ENCODE data around the gene CCDC152. TPM values are rescaled to one million over a fixed set of nuclear protein-coding genes. Genes with fewer than 3 reads are reported as not detected.
"Not testable (repeated sequence)": the region's sequence is repeated elsewhere in the genome, so short reads cannot be mapped to it uniquely, and the experiment has no call there.

Gene CCDC152
- total RNA-seq, 2 donors from 2014 or later, result 2.1 to 2.2 TPM

GRCh38 chr5:42832060-42832459 is 75.4 kb downstream of the CCDC152 start:
- H3K27ac Mint-ChIP-seq, result no peak overlapping the region
- no peaks in the 10 kb centered on the region for H3K36me3 Mint-ChIP-seq (ENCODE audit: low read depth)
- no peak for DNase-seq
- no peak overlapping the region for H3K4me3 Mint-ChIP-seq
- H3K4me1 Mint-ChIP-seq, result no peaks in the 10 kb centered on the region
- peaks cover 19% of the 10 kb centered on the region for H3K27me3 Mint-ChIP-seq
- H3K9me3 ChIP-seq (ENCODE audit: control insufficient read depth, low read length, poor library complexity, severe bottlenecking), result no peaks in the 10 kb centered on the region
- no peak for ATAC-seq

GRCh38 chr5:42836070-42836769 is 79.6 kb downstream of the CCDC152 start:
- H3K36me3 Mint-ChIP-seq (ENCODE audit: low read depth), result no peaks in the 10 kb centered on the region
- no peak for DNase-seq
- H3K4me1 Mint-ChIP-seq, result no peaks in the 10 kb centered on the region
- peaks cover 10% of the 10 kb centered on the region for H3K27me3 Mint-ChIP-seq
- no peak overlapping the region for H3K27ac Mint-ChIP-seq
- H3K4me3 Mint-ChIP-seq, result no peak overlapping the region
- no peak for ATAC-seq
- no peaks in the 10 kb centered on the region for H3K9me3 ChIP-seq (ENCODE audit: control insufficient read depth, low read length, poor library complexity, severe bottlenecking)

GRCh38 chr5:42837601-42838000 is 81.0 kb downstream of the CCDC152 start:
- H3K27ac Mint-ChIP-seq, result no peak overlapping the region
- DNase-seq (no peak), ATAC-seq (no peak)
- no peaks in the 10 kb centered on the region for H3K36me3 Mint-ChIP-seq (ENCODE audit: low read depth)
- H3K27me3 Mint-ChIP-seq, result peaks cover 10% of the 10 kb centered on the region
- no peaks in the 10 kb centered on the region for H3K9me3 ChIP-seq (ENCODE audit: control insufficient read depth, low read length, poor library complexity, severe bottlenecking)
- H3K4me1 Mint-ChIP-seq, result no peaks in the 10 kb centered on the region
- no peak overlapping the region for H3K4me3 Mint-ChIP-seq

GRCh38 chr5:42839196-42839595 is 82.6 kb downstream of the CCDC152 start:
- no peaks in the 10 kb centered on the region for H3K9me3 ChIP-seq (ENCODE audit: control insufficient read depth, low read length, poor library complexity, severe bottlenecking)
- H3K36me3 Mint-ChIP-seq (ENCODE audit: low read depth), result no peaks in the 10 kb centered on the region
- peaks cover 10% of the 10 kb centered on the region for H3K27me3 Mint-ChIP-seq
- H3K4me3 Mint-ChIP-seq, result no peak overlapping the region
- no peaks in the 10 kb centered on the region for H3K4me1 Mint-ChIP-seq
- DNase-seq (no peak), ATAC-seq (no peak)
- H3K27ac Mint-ChIP-seq, result no peak overlapping the region

- H3K27ac Mint-ChIP-seq, result no peak overlapping the region
Observed at GRCh38 chr5:42840269-42840668, 83.7 kb downstream of the CCDC152 start.

GRCh38 chr5:42840842-42841567 is 84.4 kb downstream of the CCDC152 start:
- H3K9me3 ChIP-seq (ENCODE audit: control insufficient read depth, low read length, poor library complexity, severe bottlenecking), result no peaks in the 10 kb centered on the region
- ATAC-seq, result no peak
- Mint-ChIP-seq H3K4me3 (no peak overlapping the region), H3K4me1 (no peaks in the 10 kb centered on the region), H3K27me3 (peaks cover 10% of the 10 kb centered on the region), H3K27ac (no peak overlapping the region), H3K36me3 (ENCODE audit: low read depth) (peaks cover 2% of the 10 kb centered on the region)
- no peak for DNase-seq

More at GRCh38 chr5:42840269-42840668, 83.7 kb downstream of the CCDC152 start:
- Mint-ChIP-seq H3K4me1 (no peaks in the 10 kb centered on the region), H3K4me3 (no peak overlapping the region), H3K27me3 (peaks cover 10% of the 10 kb centered on the region), H3K36me3 (ENCODE audit: low read depth) (no peaks in the 10 kb centered on the region)
- H3K9me3 ChIP-seq (ENCODE audit: control insufficient read depth, low read length, poor library complexity, severe bottlenecking), result no peaks in the 10 kb centered on the region
- no peak for ATAC-seq
- DNase-seq, result no peak

GRCh38 chr5:42842921-42843641 is 86.5 kb downstream of the CCDC152 start:
- Mint-ChIP-seq H3K36me3 (ENCODE audit: low read depth) (peaks cover 4% of the 10 kb centered on the region), H3K27ac (no peak overlapping the region), H3K27me3 (peaks cover 10% of the 10 kb centered on the region), H3K4me3 (no peak overlapping the region), H3K4me1 (no peaks in the 10 kb centered on the region)
- no peaks in the 10 kb centered on the region for H3K9me3 ChIP-seq (ENCODE audit: control insufficient read depth, low read length, poor library complexity, severe bottlenecking)
- ATAC-seq (no peak), DNase-seq (no peak)

- peaks cover 13% of the 10 kb centered on the region for H3K27me3 Mint-ChIP-seq
- H3K9me3 ChIP-seq (ENCODE audit: control insufficient read depth, low read length, poor library complexity, severe bottlenecking), result no peaks in the 10 kb centered on the region
- no peak overlapping the region for H3K4me3 Mint-ChIP-seq
- ATAC-seq, result no peak
- no peaks in the 10 kb centered on the region for H3K4me1 Mint-ChIP-seq
- no peak overlapping the region for H3K27ac Mint-ChIP-seq
- no peak for DNase-seq
- H3K36me3 Mint-ChIP-seq (ENCODE audit: low read depth), result peaks cover 4% of the 10 kb centered on the region
Observed at GRCh38 chr5:42843675-42844292, 87.2 kb downstream of the CCDC152 start.

GRCh38 chr5:42844408-42844807 is 87.8 kb downstream of the CCDC152 start:
- not testable (repeated sequence) for H3K4me1 Mint-ChIP-seq; H3K9me3 ChIP-seq (ENCODE audit: control insufficient read depth, low read length, poor library complexity, severe bottlenecking); ATAC-seq; H3K4me3 Mint-ChIP-seq; H3K36me3 Mint-ChIP-seq (ENCODE audit: low read depth); DNase-seq; H3K27ac Mint-ChIP-seq
- H3K27me3 Mint-ChIP-seq, result peaks cover 16% of the 10 kb centered on the region

- peaks cover 12% of the 10 kb centered on the region for H3K27me3 Mint-ChIP-seq
- no peak for DNase-seq
Observed at GRCh38 chr5:42848545-42848944, 91.9 kb downstream of the CCDC152 start.

GRCh38 chr5:42851481-42851880 is 94.9 kb downstream of the CCDC152 start:
- no peaks in the 10 kb centered on the region for H3K4me1 Mint-ChIP-seq
- ATAC-seq, result no peak

More at GRCh38 chr5:42848545-42848944, 91.9 kb downstream of the CCDC152 start:
- H3K4me3 Mint-ChIP-seq, result no peak overlapping the region
- no peaks in the 10 kb centered on the region for H3K9me3 ChIP-seq (ENCODE audit: control insufficient read depth, low read length, poor library complexity, severe bottlenecking)
- no peaks in the 10 kb centered on the region for H3K4me1 Mint-ChIP-seq
- no peak overlapping the region for H3K27ac Mint-ChIP-seq
- H3K36me3 Mint-ChIP-seq (ENCODE audit: low read depth), result peaks cover 4% of the 10 kb centered on the region
- ATAC-seq, result no peak

More at GRCh38 chr5:42851481-42851880, 94.9 kb downstream of the CCDC152 start:
- H3K9me3 ChIP-seq (ENCODE audit: control insufficient read depth, low read length, poor library complexity, severe bottlenecking), result no peaks in the 10 kb centered on the region
- H3K36me3 Mint-ChIP-seq (ENCODE audit: low read depth), result no peaks in the 10 kb centered on the region
- peaks cover 12% of the 10 kb centered on the region for H3K27me3 Mint-ChIP-seq
- no peak overlapping the region for H3K4me3 Mint-ChIP-seq
- no peak overlapping the region for H3K27ac Mint-ChIP-seq
- DNase-seq, result no peak
